Left renal cortex interstitium (tissue), 4 donors: Measurements from ENCODE around the gene FAM181B. TPM values are rescaled to one million over a fixed set of nuclear protein-coding genes. Genes with fewer than 3 reads are reported as not detected.
"Not testable (repeated sequence)": the region's sequence is repeated elsewhere in the genome, so short reads cannot be mapped to it uniquely, and the experiment has no call there.

ENCODE experiments used
- DNase-seq, 4 donors: peaks; one replicate each; pipeline ENCODE4 v3.0.0-alpha.2; 2013; ENCODE audit warnings: low read depth in 4 of 4, low spot score in 2 of 4, missing footprints in 1 of 4
- polyA plus RNA-seq, 4 donors: library from polyadenylated mRNA; unstranded; fragments of 120-200 nt; gene quantifications; one replicate each; pipeline ENCODE4 v1.2.1, GENCODE V29; 2013; ENCODE audit not compliant: insufficient read length in 4 of 4

FAM181B gene
- polyA plus RNA-seq, 4 donors = 2.3 to 5.2 (median 3.1) TPM

DNA sequence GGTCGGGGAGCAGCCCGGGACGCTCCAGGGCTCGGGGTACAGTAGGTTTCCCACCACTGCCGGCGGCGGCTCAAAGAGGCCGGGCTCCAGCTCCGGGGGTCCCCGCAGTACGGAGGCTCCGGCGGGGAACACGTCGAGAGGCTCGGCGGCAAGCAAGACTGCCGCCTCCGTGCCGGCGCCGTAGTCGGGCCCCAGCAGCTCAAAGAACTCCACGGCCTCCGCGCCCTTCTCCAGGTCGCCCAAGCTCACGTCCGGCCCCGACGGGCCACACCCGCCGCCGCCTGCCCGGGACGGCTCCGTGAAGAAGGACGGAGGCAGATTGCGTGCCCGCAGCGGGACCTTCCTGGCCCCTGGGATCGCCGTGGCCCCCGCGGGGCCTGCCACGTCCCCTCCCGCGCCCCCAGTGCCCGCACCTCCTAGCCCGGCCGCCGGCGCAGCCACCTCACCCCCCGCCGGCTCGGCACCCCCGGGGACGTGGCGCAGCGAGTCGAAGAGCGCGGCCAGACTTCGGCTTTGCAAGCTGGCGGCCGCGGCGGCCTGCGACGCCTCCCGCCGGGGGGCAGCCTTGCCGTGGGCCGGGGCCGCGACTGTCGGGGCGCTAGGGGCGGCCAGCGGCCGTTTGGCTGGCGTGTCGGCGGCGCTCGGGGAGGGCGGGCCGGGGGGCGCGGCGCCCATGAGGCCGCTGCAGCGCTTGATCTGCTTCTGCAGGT lies 775 bp downstream of the FAM181B start:
- no peak for DNase-seq

DNA sequence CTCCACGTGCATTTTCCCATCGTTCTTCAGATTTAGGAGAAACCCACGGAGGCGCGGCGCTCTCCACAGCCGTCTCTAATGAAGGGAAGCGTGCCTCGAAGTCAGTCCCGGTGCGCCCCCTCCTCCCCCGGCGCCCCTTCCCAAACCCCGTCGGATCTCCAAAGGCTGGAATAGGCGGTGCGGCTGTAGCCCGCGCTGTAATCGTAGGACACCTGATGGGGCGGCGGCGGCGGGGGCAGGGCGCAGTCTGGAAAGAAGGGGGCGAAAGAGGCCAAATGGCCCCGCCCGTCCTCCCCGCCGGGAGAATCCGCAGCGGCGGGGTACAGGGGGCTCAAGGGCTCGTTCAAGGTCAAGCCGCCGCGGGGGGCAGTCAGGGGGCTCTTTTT lies 1.3 kb downstream of the FAM181B start:
- DNase-seq = no peak

DNA sequence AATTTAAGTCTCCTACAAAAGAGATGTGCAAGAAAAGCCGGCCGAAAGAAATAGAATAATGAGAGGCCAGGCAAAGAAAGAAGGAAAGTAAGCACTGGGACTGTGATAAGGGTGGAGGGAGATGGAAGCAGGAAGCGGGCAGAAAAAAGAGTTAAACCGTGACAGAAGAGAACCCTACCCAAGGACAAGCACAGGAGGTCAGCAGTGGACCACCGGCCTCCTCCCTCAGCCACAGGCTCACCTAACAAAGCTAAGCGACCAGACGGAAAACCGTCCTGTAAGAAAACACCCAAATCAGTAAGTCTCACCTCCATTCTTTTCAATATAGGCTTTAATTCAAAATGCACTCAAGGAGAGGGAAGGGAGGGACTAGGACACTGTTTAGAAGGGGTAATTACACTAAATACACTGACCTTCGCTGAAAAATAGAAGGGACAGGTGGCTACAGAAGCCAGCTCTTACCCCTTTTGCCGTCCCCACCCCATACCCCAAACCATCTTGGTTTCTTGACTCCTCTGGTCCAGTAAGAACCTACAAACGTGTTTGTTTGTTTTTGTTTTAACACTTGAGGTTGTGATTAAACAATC lies 1.9 kb downstream of the FAM181B start:
- no peak for DNase-seq

DNA sequence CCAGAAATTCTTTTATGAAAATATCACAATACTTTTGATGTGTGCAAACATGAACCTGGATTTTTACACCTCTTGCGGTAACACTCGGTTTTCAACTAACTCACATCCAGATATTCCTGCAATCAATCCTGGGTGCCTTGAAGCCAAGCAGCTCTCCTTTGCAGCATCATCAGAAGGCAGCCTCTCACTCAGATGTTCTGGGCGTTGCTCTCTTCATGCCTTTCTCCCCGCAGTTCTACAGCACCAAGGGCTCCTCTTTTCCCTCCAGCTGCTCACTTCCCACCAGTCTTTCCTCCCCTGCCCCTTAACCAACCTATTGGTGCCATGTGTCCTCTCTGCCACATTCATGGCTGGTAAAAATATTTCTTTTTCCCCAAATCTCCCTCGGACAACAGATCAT lies 2.9 kb downstream of the FAM181B start:
- DNase-seq = no peak

GRCh38 chr11:82730286-82730685 lies 3.4 kb downstream of the FAM181B start:
- DNase-seq = no peak

DNA sequence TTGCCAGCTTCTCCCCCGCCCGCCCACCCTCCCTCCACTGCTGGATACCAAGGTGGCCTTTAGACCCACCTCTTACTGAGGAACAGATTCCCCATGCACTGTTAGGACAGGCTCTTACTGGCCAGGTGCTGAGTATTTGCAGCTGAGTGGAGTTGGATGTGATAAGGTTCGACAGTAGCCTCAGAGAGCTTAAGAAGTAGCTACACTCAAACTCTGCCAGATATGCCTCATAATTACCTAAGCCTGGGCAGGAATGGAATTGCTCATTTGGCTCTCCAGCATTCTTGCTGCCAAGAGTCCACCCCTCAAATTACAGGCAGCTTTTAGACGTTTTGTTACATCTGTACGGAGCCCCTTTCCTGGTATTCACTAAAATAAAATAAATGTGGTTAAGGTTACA lies 9.6 kb downstream of the FAM181B start:
- DNase-seq = no peak

DNA sequence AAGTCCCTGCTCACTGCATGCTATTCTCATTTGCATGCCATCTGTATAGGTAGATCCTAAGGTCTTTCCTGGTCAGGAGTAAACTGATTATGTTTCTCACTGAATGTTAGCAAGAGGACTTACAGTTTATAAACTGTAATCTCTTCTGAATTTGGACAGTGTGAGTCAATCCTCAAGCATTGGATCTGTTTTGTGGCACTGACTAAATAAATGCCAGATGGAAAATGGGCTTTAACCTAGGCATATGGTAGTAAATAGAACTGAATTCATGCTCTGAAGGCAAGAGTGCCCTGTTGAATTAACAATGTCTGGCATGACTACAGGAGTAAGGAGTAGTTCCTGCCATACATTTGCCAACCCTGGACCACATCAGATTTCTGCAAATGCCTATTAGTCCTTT lies 11.4 kb downstream of the FAM181B start:
- DNase-seq = no peak

- DNase-seq = no peak
These were observed 13.2 kb downstream of the FAM181B start for GRCh38 chr11:82720267-82721065.

DNA sequence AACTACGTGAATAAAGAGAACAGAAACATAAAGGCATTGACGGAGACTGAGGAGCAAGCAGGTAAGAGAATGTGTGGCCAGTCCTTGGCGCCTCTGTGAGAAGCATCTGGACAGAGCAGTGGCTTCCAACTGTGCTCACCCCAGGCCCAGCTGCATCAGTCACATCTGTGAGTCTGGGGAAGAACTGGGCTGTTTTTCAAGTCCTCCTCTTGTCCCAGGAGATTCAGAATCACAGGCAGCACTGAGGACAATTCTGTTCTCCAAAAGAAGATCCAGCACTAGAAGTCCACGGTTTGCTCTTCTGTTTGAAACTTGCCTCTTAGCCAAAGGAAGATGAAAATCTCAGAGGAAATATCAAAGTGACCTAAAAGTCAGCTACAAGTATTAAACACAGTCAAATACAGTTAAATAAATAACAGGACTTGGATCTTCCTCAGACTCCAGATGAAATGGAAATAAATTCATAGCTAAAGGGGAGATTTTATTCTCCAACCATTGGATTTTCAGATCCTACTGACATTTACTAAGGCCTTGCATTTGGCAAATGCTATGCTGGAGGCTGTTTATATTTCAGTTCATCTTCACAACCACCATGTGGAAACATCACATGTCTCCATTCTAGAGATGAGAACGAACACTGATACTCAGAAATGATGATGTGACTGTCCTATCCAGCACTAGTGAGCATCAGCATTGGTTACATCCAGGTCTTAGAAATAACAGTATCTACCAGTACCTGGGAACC lies 14.1 kb downstream of the FAM181B start:
- no peak for DNase-seq

DNA sequence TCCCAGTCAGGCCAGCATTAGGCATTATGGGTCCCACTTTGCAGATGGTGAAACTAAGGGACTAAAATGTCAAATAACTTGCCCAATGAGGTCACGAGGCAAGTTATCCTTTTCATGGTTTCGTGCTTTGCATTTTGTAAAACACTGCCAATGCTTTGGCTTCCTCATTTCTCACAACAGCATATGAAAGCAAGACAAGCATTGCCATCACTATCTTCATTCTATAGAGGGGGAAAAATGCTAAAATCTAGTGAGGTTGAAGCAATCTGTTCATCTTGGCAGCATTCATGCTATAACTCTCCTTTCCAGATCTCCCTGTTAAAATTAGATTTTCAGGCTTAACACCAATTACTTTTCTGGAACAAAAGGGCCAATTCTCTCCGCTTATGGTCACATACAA lies 14.8 kb downstream of the FAM181B start:
- no peak for DNase-seq

- DNase-seq = no peak
These were observed 15.4 kb downstream of the FAM181B start for GRCh38 chr11:82718307-82718706.

DNA sequence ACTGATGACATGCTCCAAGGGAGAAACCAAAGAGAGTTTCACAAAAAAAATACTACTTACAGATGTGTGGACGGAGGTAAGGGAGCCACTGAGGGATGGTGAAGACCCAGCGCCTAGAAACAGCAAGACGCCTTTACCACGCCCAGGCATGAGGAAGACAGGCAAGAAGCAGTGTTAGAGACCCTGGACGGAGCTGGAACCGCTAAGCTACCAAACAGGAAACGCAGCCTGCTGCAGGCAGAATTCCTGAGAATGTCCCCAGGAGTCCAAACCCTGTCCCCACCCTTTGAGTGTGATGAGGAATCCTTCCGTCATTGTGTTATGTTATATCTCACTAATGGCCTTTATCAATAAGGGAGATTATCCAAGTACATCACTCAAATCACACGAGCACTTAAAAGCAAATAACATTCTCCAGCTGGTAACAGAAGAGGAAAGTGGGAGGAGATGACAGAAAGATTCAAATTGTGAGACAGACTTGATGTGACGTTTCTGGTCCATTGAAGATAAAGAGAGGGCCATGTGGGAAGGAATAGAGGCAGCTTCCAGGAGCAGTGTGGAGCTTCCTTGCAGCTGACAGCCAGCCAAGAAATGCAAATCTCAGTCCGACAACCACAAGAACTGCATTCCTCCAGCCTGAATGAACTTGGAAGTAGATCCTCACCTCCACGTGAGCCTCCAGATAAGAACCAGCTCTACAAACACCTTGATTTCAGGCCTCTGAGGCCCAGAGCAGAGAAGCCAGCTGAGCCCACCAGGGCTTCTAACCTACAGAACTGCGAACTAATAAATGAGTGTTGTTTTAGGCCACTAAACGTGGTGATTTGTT lies 19.1 kb downstream of the FAM181B start:
- DNase-seq = no peak

DNA sequence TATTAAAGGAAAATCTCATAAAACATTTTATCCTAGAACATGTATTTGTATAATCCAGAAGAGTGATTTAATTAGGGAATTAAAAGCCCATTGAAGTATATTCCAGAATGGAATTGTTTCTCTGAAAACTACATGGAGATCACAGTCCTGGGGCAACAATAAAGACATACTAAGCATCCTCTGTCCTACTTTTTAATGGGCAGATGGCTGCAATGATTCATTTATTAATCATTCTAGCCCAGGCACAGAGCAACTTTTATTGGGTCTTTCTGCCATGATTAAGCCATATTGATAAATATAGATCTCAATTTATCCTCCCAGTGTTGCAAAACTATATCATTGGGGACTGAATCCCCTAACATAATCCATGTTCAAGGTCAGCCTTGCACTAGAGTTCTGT lies 22.0 kb downstream of the FAM181B start:
- DNase-seq = no peak

DNA sequence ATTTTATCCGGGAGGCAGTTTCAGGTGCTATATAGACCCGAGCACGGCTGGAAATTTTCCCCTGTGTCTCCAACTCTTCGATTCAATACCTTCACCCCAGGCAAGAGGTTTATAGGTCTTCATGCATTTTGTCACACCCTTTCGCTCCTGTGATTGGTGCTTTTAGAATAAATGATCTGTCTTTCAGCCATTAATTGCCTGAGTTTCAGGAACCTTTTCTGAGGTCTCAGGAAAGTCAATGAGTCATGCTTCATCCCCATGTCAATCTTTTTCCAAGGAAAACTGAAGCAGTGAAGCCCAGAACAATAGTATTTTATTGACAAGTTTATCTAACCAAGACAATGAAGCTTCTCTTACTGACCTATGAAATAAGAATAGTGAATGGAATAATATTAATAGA lies 29.9 kb downstream of the FAM181B start:
- no peak for DNase-seq

DNA sequence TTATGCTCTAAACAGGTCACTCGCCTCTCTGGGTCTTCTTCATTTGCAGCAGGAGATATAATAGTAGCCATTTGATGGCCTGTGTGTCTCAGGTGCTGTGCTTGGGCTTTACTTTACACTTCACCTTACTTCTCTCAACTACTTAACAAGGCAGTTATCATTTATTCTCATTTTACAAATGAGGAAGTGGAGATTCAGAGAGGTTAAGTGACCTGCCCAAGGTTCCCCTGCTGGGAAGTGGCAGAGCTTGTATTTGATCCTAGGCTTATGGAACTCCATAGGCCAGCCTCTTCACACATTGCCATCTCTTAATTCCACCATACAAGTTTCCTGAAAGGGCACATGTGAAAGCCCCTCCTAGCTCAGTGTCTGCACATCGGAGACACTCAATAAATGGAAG lies 30.4 kb downstream of the FAM181B start:
- DNase-seq = no peak

GRCh38 chr11:82701847-82702520 lies 31.7 kb downstream of the FAM181B start:
- DNase-seq = peak in 2 of 4 donors; percentile 8 to 55

GRCh38 chr11:82698576-82699352 lies 34.9 kb downstream of the FAM181B start:
- DNase-seq = no peak

DNA sequence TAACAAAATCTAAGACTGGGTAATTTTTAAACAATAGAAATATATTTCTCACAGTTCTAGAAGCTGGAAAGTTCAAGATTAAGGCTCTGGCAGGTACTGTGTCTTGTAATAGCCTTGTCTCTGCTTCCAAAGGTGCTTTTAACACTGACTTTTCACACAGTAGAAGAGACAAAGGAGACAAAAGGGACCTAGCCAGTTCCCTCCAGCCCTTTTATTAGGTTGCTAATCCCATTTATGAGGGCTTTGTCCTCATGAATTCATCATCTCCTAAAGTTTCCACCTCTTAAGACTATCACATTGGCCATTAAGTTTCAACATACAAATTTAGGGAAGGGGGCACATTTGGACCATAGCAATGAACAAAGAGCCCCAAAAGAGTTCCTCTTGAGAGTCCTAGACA lies 40.7 kb downstream of the FAM181B start:
- no peak for DNase-seq

DNA sequence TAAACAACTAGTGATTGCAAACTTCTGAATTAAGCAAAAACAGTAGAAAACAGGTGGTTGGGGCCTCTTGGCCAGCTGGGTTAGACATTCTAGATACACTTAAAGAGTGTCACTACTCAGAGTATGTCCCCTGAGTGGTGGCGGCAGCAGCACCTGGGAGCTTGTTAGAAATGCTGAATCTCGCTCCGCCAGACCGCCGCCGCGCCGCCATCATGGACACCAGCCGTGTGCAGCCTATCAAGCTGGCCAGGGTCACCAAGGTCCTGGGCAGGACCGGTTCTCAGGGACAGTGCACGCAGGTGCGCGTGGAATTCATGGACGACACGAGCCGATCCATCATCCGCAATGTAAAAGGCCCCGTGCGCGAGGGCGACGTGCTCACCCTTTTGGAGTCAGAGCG lies 44.3 kb downstream of the FAM181B start:
- not testable (repeated sequence) for DNase-seq
